NCI-H774 (cell line): Measurements from ENCODE around the gene BLVRB.
"Not testable (repeated sequence)": the region's sequence is repeated elsewhere in the genome, so short reads cannot be mapped to it uniquely, and the experiment has no call there.

ENCODE experiments used
- DNase-seq: peaks from one replicate; lab custom pipeline; 2025; lab: John Stamatoyannopoulos, UW

BLVRB gene

DNA sequence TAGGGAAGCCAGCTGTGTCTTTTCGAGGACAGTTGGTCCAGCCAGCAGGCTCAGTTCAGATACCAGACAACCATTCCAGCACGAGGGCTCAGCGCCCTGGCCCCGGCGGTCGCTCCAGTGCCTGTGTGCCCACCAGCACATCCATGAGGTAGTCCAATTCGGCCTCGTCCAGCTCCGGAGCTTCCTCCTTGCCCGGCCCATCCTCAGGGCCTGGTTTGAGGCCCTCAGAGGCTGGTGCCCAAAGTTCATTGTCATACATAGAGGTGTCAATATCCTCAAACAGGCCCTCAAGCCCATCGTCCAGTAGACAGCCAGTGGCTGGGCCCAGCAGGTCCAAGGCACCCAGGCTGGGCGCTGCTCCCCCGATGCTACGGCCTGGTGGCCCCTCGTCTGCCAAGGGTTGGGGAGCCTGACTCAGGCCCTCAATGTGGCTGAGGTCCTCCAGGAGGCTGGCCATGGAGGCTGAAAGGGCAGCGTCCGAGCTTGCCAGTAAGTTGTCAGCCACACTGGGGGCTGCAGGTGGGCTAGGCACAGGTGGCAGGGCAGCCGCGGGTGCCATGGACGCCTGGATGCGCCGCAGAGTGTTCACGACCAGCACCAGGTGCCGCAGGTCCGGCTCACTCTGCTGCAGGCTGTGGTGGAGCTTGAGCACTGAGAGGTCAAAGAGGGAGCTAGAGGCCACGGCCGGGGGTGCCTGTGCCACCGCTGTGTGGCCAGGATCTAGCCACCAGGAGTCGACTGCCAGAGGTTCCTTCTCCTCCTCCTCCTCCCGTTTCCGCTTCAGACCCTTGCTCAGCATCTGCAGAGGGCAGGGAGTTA is 42.6 kb downstream of the BLVRB start:
- no peak for DNase-seq

- no peak for DNase-seq
Measured at GRCh38 chr19:40421993-40422747, 43.4 kb downstream of the BLVRB start.

GRCh38 chr19:40420766-40421765 is 44.5 kb downstream of the BLVRB start:
- peak; percentile 80 for DNase-seq

DNA sequence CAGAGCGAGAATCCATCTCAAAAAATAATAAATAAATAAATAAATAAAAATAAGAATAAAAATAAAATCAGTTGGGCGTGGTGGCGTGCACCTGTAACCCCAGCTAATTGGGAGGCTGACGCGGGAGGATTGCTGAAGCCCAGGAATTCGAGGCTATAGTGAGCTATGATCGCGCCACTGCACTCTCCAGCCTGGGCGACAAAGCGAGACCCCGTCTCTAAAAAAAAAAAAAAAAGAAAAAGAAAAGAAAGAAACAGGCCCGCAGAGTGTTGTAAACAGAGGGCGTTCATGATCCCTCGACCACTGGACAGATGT is 45.1 kb downstream of the BLVRB start:
- DNase-seq: no peak

DNA sequence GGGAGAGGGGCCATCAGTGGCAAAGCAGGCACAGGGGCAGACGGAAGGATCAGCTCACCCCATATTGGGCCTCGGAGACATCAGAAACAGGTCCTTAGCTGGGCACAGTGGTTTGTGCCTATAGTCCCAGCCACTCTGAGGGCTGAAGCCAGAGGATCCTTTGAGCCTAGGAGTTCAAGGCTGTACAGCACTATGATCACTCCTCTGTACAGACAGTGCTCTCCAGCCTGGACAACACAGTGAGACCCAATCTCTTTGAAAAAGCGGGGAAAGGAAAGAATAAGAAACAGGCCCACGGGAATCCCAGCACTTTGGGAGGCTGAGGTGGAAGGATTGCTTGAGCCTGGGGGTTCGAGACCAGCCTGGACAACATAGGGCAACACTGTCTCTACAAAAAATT is 45.8 kb downstream of the BLVRB start:
- DNase-seq: no peak

DNA sequence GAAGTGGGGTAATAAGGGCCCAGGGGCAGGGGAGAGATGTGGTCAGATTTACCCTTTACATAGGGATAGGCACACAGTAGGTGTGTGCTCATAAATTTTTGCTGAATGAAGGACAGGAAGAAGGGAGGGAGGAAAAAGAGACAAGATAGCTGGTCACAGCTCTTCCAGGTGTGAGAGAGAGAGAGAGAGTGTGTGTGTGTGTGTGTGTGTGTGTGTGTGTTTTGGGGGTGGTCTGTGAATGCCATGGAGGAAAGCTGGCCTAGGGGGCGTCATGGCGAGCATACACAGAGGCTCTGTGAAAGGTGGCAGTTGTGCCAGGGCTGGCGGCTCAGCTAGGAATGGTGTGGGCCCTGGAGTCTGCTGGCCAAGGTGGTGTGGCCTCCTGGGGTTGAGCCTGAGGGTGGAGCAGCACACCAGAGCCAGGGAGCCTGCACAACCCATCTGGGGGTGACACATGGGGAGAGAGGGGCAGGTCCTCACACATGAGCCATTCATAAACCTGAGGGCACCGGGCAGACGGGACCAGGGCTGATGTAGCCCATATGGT is 46.4 kb downstream of the BLVRB start:
- no peak for DNase-seq

- DNase-seq: no peak
Measured at GRCh38 chr19:40418040-40418439, 47.5 kb downstream of the BLVRB start.

DNA sequence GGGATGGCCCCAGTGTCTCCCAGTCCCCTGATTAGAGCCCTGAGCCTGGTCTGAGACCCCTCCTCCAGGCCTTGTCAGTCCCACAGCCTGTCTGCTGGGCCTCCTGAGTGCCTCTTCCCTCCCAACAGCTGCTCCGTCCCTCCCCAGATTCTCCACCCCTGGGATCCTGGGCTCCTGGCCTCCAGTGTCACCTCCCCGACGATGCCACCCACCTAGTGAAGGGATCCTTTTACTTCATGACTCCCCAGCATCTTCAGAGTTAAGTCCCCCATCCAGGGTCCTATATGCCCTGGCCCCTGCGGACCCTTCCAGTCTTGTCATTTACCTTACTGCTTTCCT is 47.9 kb downstream of the BLVRB start:
- DNase-seq: no peak

- DNase-seq: no peak
Measured at GRCh38 chr19:40416918-40417642, 48.5 kb downstream of the BLVRB start.

DNA sequence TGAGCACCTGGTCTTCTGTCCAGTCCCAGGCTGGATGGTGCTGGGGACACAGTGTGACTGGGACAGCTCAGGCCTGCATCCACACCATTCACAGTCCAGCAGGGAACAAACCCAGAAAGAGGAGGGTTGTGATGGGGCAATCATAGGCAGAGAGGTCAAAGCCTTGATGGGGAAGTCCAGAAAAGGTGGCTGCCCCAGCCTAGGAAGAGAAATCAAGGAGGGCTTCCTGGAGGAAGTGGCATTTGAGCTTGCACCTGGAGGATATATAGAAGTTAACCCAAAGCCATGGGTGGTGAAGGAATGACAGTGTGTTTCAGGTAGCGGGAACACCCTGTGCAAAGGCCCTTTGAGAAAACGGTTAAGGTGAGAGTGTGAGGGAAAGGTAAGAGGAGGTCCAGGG is 49.8 kb downstream of the BLVRB start:
- DNase-seq: no peak

GRCh38 chr19:40414542-40415535 is 50.7 kb downstream of the BLVRB start:
- DNase-seq: no peak

DNA sequence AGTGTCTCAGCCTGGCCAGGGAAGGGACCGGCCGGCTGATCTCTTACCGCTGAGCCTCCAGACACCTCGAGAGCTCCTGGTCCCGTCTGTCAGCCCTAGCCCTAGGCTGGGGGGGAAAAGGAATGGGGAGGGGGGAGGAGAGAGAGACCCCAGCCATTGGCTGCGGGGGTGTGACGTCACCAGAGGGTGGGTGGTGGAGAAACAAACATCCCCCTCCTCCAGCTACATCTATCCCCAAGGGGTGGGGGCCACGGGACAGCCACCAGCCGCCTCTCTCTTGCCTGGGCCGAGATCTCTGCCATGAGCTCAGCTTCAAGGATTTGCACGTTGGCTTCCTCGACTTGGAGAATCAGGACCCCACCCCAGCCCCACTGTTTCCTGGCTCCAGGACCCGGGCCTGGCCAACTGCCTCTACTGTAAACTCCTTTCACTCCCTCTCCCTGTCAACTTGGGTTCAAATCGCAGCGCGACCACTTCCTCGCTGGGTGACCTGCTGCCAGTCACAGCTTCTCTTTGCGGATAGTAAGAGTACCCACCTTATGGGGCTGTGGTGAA is 52.2 kb downstream of the BLVRB start, which contains the start of gene PRX:
Gene PRX (minus strand): TSS at position 88 of the 555 bp plus-strand sequence. CDS start 5,446 bp downstream, outside the sequence.
- DNase-seq: no peak

DNA sequence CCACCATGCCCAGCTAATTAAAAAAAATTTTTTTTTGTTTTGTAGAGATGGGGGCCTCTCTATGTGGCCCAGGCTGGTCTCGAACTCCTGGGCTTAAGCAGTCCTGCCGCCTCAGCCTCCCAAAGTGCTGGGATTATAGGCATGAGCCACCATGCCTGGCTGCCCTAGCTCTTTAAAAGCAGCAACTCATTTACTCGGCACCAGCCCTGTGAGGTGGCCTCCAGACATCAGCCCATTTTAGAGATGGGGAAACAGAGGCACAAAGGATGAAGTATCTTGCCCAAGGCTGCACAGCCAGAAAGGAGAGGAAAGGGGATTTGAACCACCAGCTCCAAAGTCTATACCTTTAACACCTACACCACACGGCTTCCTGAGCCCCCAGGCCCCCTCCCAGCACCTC is 52.7 kb downstream of the BLVRB start:
- no peak for DNase-seq

DNA sequence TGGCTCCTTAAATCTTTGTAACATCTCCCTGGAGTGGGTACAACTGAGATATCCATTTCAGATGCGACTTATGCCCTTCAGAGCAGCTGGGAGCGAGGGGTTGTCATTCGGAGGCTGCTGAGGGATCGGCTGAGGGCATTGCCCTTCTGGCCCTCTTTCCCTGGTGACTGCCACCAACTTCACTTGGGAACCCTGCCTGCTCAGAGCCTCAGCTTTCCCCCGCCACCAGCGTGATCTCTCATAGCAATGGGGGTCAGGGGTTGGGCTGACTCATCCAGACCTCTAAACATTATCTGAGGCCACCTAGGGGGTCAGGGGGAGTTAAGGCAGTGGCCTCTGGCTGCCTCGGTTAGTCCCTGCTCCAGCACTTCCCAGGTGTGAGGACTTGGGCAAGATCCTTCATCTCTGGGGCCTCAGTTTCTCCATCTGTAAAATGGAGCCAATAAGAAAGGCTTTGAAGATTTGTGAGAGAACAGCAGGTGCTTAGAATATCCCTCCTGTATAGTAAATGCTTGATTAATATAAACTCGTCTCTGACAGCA is 53.5 kb downstream of the BLVRB start:
- no peak for DNase-seq

GRCh38 chr19:40411125-40411842 is 54.3 kb downstream of the BLVRB start:
- DNase-seq: no peak

GRCh38 chr19:40410030-40410389 is 55.5 kb downstream of the BLVRB start:
- no peak for DNase-seq

DNA sequence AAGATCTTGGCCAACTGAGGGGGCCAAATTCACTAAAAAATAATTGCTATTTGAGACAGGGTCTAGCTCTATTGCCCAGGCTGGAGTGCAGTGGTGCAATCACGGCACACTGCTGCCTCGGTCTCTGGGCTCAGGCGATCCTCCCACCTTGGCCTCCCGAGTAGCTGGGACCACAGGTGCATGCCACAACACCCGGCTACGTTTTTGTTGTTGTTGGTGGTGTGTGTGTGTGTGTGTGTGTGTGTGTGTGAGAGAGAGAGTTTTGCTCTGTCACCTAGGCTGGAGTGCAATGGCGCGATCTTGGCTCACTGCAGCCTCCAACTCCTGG is 57.0 kb downstream of the BLVRB start:
- DNase-seq: not testable (repeated sequence)

GRCh38 chr19:40407714-40408597 is 57.6 kb downstream of the BLVRB start:
- DNase-seq: no peak
